LNCaP clone FGC (cell line): Measurements from ENCODE around the gene AMN1.

ENCODE experiments used
- DNase-seq: peaks from one replicate; pipeline ENCODE4 v3.0.0-alpha.2; 2011; ENCODE audit warnings: low read depth
- H3K4me3 ChIP-seq: 2 replicates; pipeline ENCODE4 v1.5.1; 2011; ENCODE audit warnings: mild to moderate bottlenecking, low read depth, low read length, control low read depth
- CTCF ChIP-seq: IDR thresholded peaks from 2 replicates; pipeline ENCODE4 v1.5.1; 2012; ENCODE audit warnings: mild to moderate bottlenecking; ENCODE audit not compliant: control insufficient read depth, insufficient read depth; ENCODE audit errors: extremely low read depth

The AMN1 gene

GRCh38 chr12:31629756-31630732, 98.8 kb downstream of the AMN1 start:
- no peak for TF ChIP-seq CTCF
- DNase-seq, result no peak
- H3K4me3 ChIP-seq, result no peak overlapping the region

- no peak for TF ChIP-seq CTCF
- no peak overlapping the region for H3K4me3 ChIP-seq
- no peak for DNase-seq
These were observed 101.3 kb downstream of the AMN1 start for GRCh38 chr12:31627456-31628054.

GRCh38 chr12:31626270-31626995, 102.4 kb downstream of the AMN1 start:
- no peak overlapping the region for H3K4me3 ChIP-seq
- TF ChIP-seq CTCF, result no peak

GRCh38 chr12:31622038-31622437, 106.8 kb downstream of the AMN1 start:
- no peak overlapping the region for H3K4me3 ChIP-seq
- TF ChIP-seq CTCF, result no peak
- DNase-seq, result no peak

More at GRCh38 chr12:31626270-31626995, 102.4 kb downstream of the AMN1 start:
- no peak for DNase-seq
